ENCODE results near the gene EHBP1L1.

Gene EHBP1L1

GRCh38 chr11:65617990-65618751 is 42.3 kb downstream of the EHBP1L1 start:
- no peak overlapping the region for H3K4me3 ChIP-seq (replicated peaks in 1 of 2; ENCODE audit: low read depth in 2 of 2, low read length in 2 of 2)
- no peak for TF ChIP-seq CTCF (IDR thresholded peaks at IDR 0.05; ENCODE audit: low read depth, low read length)
- DNase-seq (ENCODE audit: low read depth in 2 of 2) = no peak

GRCh38 chr11:65618763-65619162 is 42.9 kb downstream of the EHBP1L1 start:
- no peak overlapping the region for H3K4me3 ChIP-seq (replicated peaks in 1 of 2; ENCODE audit: low read depth in 2 of 2, low read length in 2 of 2)
- no peak for TF ChIP-seq CTCF (IDR thresholded peaks at IDR 0.05; ENCODE audit: low read depth, low read length)
- DNase-seq (ENCODE audit: low read depth in 2 of 2) = no peak

GRCh38 chr11:65619281-65619928 is 43.6 kb downstream of the EHBP1L1 start:
- H3K4me3 ChIP-seq (replicated peaks in 1 of 2; ENCODE audit: low read depth in 2 of 2, low read length in 2 of 2) = no peak overlapping the region
- no peak for TF ChIP-seq CTCF (IDR thresholded peaks at IDR 0.05; ENCODE audit: low read depth, low read length)

GRCh38 chr11:65620666-65621065 is 44.8 kb downstream of the EHBP1L1 start:
- no peak for TF ChIP-seq CTCF (IDR thresholded peaks at IDR 0.05; ENCODE audit: low read depth, low read length)
- no peak for DNase-seq (ENCODE audit: low read depth in 2 of 2)
- H3K4me3 ChIP-seq (replicated peaks in 1 of 2; ENCODE audit: low read depth in 2 of 2, low read length in 2 of 2) = no peak overlapping the region

More at GRCh38 chr11:65619281-65619928, 43.6 kb downstream of the EHBP1L1 start:
- no peak for DNase-seq (ENCODE audit: low read depth in 2 of 2)

- H3K4me3 ChIP-seq (replicated peaks in 1 of 2; ENCODE audit: low read depth in 2 of 2, low read length in 2 of 2) = no peak overlapping the region
- DNase-seq (ENCODE audit: low read depth in 2 of 2) = no peak
- TF ChIP-seq CTCF (IDR thresholded peaks at IDR 0.05; ENCODE audit: low read depth, low read length) = no peak
These were observed 45.6 kb downstream of the EHBP1L1 start for GRCh38 chr11:65621460-65621859.

GRCh38 chr11:65622011-65622410 is 46.2 kb downstream of the EHBP1L1 start:
- no peak for DNase-seq (ENCODE audit: low read depth in 2 of 2)
- no peak overlapping the region for H3K4me3 ChIP-seq (replicated peaks in 1 of 2; ENCODE audit: low read depth in 2 of 2, low read length in 2 of 2)

More at GRCh38 chr11:65622011-65622410, 46.2 kb downstream of the EHBP1L1 start:
- no peak for TF ChIP-seq CTCF (IDR thresholded peaks at IDR 0.05; ENCODE audit: low read depth, low read length)
